HepG2 (cell line): Measurements from ENCODE around the gene SRC. TPM values are rescaled to one million over a fixed set of nuclear protein-coding genes. Genes with fewer than 3 reads are reported as not detected.
A peak's percentile ranks its signal among the peaks of the same experiment; 100 is the strongest.

Experiments used
- FOXO1 ChIP-seq: sonication (generic); formaldehyde crosslinking; IDR thresholded peaks from 2 replicates; pipeline ENCODE4 v1.4.0; 2020; ENCODE audit warnings: missing genetic modification reagents
- HNF1B ChIP-seq: sonication (generic); formaldehyde crosslinking; IDR thresholded peaks from 2 replicates; pipeline ENCODE4 v1.5.1; 2020; ENCODE audit warnings: mild to moderate bottlenecking, moderate library complexity, missing genetic modification reagents
- HNRNPL ChIP-seq: fragments of 200-400 bp; formaldehyde crosslinking; IDR thresholded peaks from 2 replicates; pipeline ENCODE4 v1.6.1; 2017; ENCODE audit warnings: mild to moderate bottlenecking, low read depth, low read length
- PPARG ChIP-seq: conservative IDR thresholded peaks from 2 replicates; pipeline ENCODE4 v1.6.1; 2016; ENCODE audit warnings: missing biosample characterization, missing genetic modification reagents
- SMC3 ChIP-seq: IDR thresholded peaks from 2 replicates; pipeline ENCODE4 v1.6.1; 2011; ENCODE audit warnings: low read length, improper control_type of control experiment
- SSRP1 ChIP-seq: IDR thresholded peaks from 2 replicates; pipeline ENCODE4 v1.6.1; 2016; ENCODE audit warnings: control low read depth
- ZNF318 ChIP-seq: sonication (generic); formaldehyde crosslinking; IDR thresholded peaks from 2 replicates; pipeline ENCODE4 v1.4.0; 2020; ENCODE audit warnings: mild to moderate bottlenecking, missing genetic modification reagents
- ZNF615 ChIP-seq: sonication (generic); formaldehyde crosslinking; IDR thresholded peaks from 2 replicates; pipeline ENCODE4 v1.5.0; 2020; ENCODE audit warnings: mild to moderate bottlenecking, missing genetic modification reagents, borderline replicate concordance
- ZNF646 ChIP-seq: sonication (generic); formaldehyde crosslinking; IDR thresholded peaks from 2 replicates; pipeline ENCODE4 v1.9.0; 2021; ENCODE audit warnings: mild to moderate bottlenecking, missing genetic modification reagents
- polyA plus RNA-seq, 8 experiments: library from polyadenylated mRNA; depleted of rRNA in 3 of 8; stranded (reverse) in 7 of 8; unstranded in 1 of 8; fragments of >200 nt; fragmentation: Illumina TruSeq in 4 of 8; extraction: Trizol in 4 of 8; gene quantifications; 2 replicates each; pipeline versions ENCODE4 v1.2.1 to v1.2.3, GENCODE V29; 2011 to 2016; ENCODE audit warnings: low read depth in 4 of 8, missing spikeins in 1 of 8, mixed read lengths in 1 of 8; ENCODE audit not compliant: insufficient read depth in 1 of 8
- total RNA-seq, 5 experiments: library from RNA; depleted of rRNA; stranded (reverse); fragments of >200 nt; fragmentation: Illumina TruSeq; extraction: Trizol; gene quantifications; 2 replicates each; pipeline ENCODE4 v1.2.3, GENCODE V29; 2016; ENCODE audit warnings: low read depth in 1 of 5

The SRC gene
- total and polyA plus RNA-seq, 2 of the 13 experiments (the other 11 are each of a cell fraction or from before 2014, with no cell fraction given): 54.7 to 192 TPM

- TF ChIP-seq ZNF318 (CRISPR knock-in tag) (no peak), SMC3 (no peak), ZNF615 (CRISPR knock-in tag) (no peak), HNF1B (peak; percentile 76), ZNF646 (no peak), SSRP1 (CRISPR knock-in tag) (0 out of 2 replicates have a peak, but pooled peaks have one; percentile 37), PPARG (CRISPR knock-in tag) (no peak), HNRNPL (peak; percentile 58; the same call in 1 of the 2 replicates), FOXO1 (peak; percentile 10; the same call in 1 of the 2 replicates)
These were observed 12.1 kb upstream of the SRC start (continued) for GRCh38 chr20:37333848-37334318.
